HepG2 (cell line): ENCODE measurements around the gene PXT1. TPM values are rescaled to one million over a fixed set of nuclear protein-coding genes. Genes with fewer than 3 reads are reported as not detected.

Experiments
- ATAC-seq: fragments of 200-7000 bp; cut with Tn5 transposase; 3 replicates; pipeline ENCODE4 v1.9.1; 2020; ENCODE audit warnings: mild to moderate bottlenecking, moderate library complexity
- BruUV-seq: library from RNA; stranded (reverse); fragments of 400-500 nt; replicated peaks from 2 replicates; lab custom pipeline; 2021; lab: Mats Ljungman, UMichigan
- CTCF ChIA-PET: fragments of 300-600 bp; formaldehyde crosslinking; extraction: SDS; loops from one replicate; lab custom pipeline; 2021; ENCODE audit warnings: low total read pairs, inconsistent platforms, low intra/inter-chr PET ratio; lab: Yijun Ruan, JAX
- POLR2A ChIA-PET: fragments of 350-600 bp; sonication (Branson Sonifier 250); formaldehyde crosslinking; loops from one replicate; lab custom pipeline; 2020; ENCODE audit warnings: antibody characterized with exemption, inconsistent platforms; lab: Yijun Ruan, JAX
- DNase-seq: peaks from one replicate; pipeline ENCODE4 v3.0.0-alpha.2; 2015; ENCODE audit warnings: low spot score
- FAIRE-seq: peaks from 3 replicates; lab custom pipeline; 2011; peaks lifted over from hg19 to GRCh38; lab: Jason Lieb, UNC
- H2AFZ ChIP-seq: one replicate; pipeline ENCODE4 v1.6.1; 2011; ENCODE audit warnings: low read length, inconsistent platforms
- H3K27ac ChIP-seq: fragments of 300-600 bp; 3 replicates; pipeline ENCODE4 v1.8.0; 2011; ENCODE audit warnings: mixed run types, mild to moderate bottlenecking, mixed read lengths, low read length, inconsistent platforms; ENCODE audit not compliant: insufficient read depth; ENCODE audit errors: extremely low read length
- H3K27me3 ChIP-seq, 2 experiments: fragments of 200-600 bp in 1 of 2; 2 replicates in 1 of 2; 3 replicates in 1 of 2; pipeline versions ENCODE4 v1.6.0 to v1.8.0; 2011; ENCODE audit warnings: low read length in 2 of 2, mild to moderate bottlenecking in 2 of 2, moderate library complexity in 2 of 2, inconsistent platforms in 1 of 2; ENCODE audit not compliant: insufficient read depth in 2 of 2, control insufficient read depth in 1 of 2
- H3K36me3 ChIP-seq, 2 experiments: fragments of 200-600 bp in 1 of 2; replicated peaks in 1 of 2; 2 replicates in 1 of 2; 3 replicates in 1 of 2; pipeline versions ENCODE4 v1.5.1 to v1.8.0; 2011; ENCODE audit warnings: low read length in 2 of 2, inconsistent platforms in 1 of 2; ENCODE audit not compliant: insufficient read depth in 2 of 2, control insufficient read depth in 1 of 2
- H3K4me1 ChIP-seq: 2 replicates; pipeline ENCODE4 v1.5.1; 2012; ENCODE audit warnings: low read length, inconsistent platforms; ENCODE audit not compliant: insufficient read depth
- H3K4me2 ChIP-seq: 2 replicates; pipeline ENCODE4 v1.6.0; 2011; ENCODE audit warnings: low read depth, low read length, inconsistent platforms
- H3K4me3 ChIP-seq, 3 experiments: fragments of 200-600 bp in 1 of 3; sonication (generic), shearing (Covaris generic) in 1 of 3; replicated peaks in 1 of 3; 2 replicates each; pipeline ENCODE4 v1.5.1; 2011 to 2016; ENCODE audit warnings: low read length in 3 of 3, inconsistent platforms in 2 of 3, low read depth in 2 of 3, mild to moderate bottlenecking in 2 of 3, control low read depth in 1 of 3, mixed read lengths in 1 of 3; ENCODE audit not compliant: insufficient read depth in 1 of 3
- H3K79me2 ChIP-seq: one replicate; pipeline ENCODE4 v1.6.1; 2011; ENCODE audit warnings: low read length, inconsistent platforms; ENCODE audit not compliant: insufficient read depth
- H3K9ac ChIP-seq: 2 replicates; pipeline ENCODE4 v1.6.0; 2011; ENCODE audit warnings: mild to moderate bottlenecking, low read depth, low read length, inconsistent platforms; ENCODE audit not compliant: insufficient read depth
- H3K9me3 ChIP-seq: 2 replicates; pipeline ENCODE4 v1.5.1; 2012; ENCODE audit warnings: mild to moderate bottlenecking, low read length
- H4K20me1 ChIP-seq: 2 replicates; pipeline ENCODE4 v1.6.0; 2011; ENCODE audit warnings: inconsistent platforms, mild to moderate bottlenecking, low read length, moderate library complexity; ENCODE audit not compliant: insufficient read depth
- ATF7 ChIP-seq, 2 experiments: fragments of 450-650 bp in 1 of 2; sonication (generic) in 1 of 2; formaldehyde crosslinking in 1 of 2; IDR thresholded peaks; 2 replicates each; pipeline versions ENCODE4 v1.4.0 to v1.6.1; 2016 to 2020; ENCODE audit warnings: antibody characterized with exemption in 1 of 2, mild to moderate bottlenecking in 1 of 2, missing genetic modification reagents in 1 of 2
- GTF3A ChIP-seq: sonication (generic); formaldehyde crosslinking; conservative IDR thresholded peaks from 2 replicates; pipeline ENCODE4 v1.4.0; 2020; ENCODE audit warnings: mild to moderate bottlenecking, missing genetic modification reagents
- HDAC2 ChIP-seq: sonication (generic); formaldehyde crosslinking; IDR thresholded peaks from 2 replicates; pipeline ENCODE4 v1.4.0; 2020; ENCODE audit warnings: missing genetic modification reagents
- HMGXB3 ChIP-seq: sonication (generic); formaldehyde crosslinking; IDR thresholded peaks from 2 replicates; pipeline ENCODE4 v1.4.0; 2020; ENCODE audit warnings: missing genetic modification reagents, borderline replicate concordance
- NFE2L1 ChIP-seq: sonication (generic); formaldehyde crosslinking; IDR thresholded peaks from 2 replicates; pipeline ENCODE4 v1.4.0; 2020; ENCODE audit warnings: missing genetic modification reagents, mild to moderate bottlenecking, borderline replicate concordance
- SATB2 ChIP-seq: sonication (generic); formaldehyde crosslinking; IDR thresholded peaks from 2 replicates; pipeline ENCODE4 v1.5.0; 2020; ENCODE audit warnings: missing genetic modification reagents
- USF2 ChIP-seq, 2 experiments: sonication (generic) in 1 of 2; formaldehyde crosslinking in 1 of 2; IDR thresholded peaks; 2 replicates each; pipeline versions ENCODE4 v1.5.1 to v1.6.1; 2011 to 2020; ENCODE audit warnings: borderline replicate concordance in 1 of 2, low read depth in 1 of 2, low read length in 1 of 2, mild to moderate bottlenecking in 1 of 2, missing genetic modification reagents in 1 of 2, moderate library complexity in 1 of 2
- ZKSCAN8 ChIP-seq: IDR thresholded peaks from 2 replicates; pipeline ENCODE4 v1.6.1; 2016; ENCODE audit warnings: borderline replicate concordance, missing genetic modification reagents, missing compliant biosample characterization
- ZNF460 ChIP-seq: sonication (generic); formaldehyde crosslinking; IDR thresholded peaks from 2 replicates; pipeline ENCODE4 v1.5.1; 2020; ENCODE audit warnings: missing genetic modification reagents, mild to moderate bottlenecking, borderline replicate concordance
- ZNF550 ChIP-seq: sonication (generic); formaldehyde crosslinking; IDR thresholded peaks from 2 replicates; pipeline ENCODE4 v1.4.0; 2020; ENCODE audit warnings: mild to moderate bottlenecking, missing genetic modification reagents, borderline replicate concordance
- WGBS: methylation state at CpG from one replicate; pipeline ENCODE4 v1.1.6; 2017; ENCODE audit warnings: low lambda C conversion rate; 5-methylcytosine and 5-hydroxymethylcytosine counted together
- in situ Hi-C: cut with HindIII; loops from 2 replicates; pipeline ENCODE4 v1.10.0; 2017; ENCODE audit warnings: low pct_unique_long_range_greater_than_20kb; ENCODE audit not compliant: extremely low pct_ligation_motif_present
- intact Hi-C: fragments of 100-400 bp; cut with micrococcal nuclease; formaldehyde crosslinking; loops from one replicate; pipeline ENCODE4 v1.10.0; 2022; ENCODE audit not compliant: unreplicated experiment
- polyA plus RNA-seq, 8 experiments: library from polyadenylated mRNA; depleted of rRNA in 3 of 8; stranded (reverse) in 7 of 8; unstranded in 1 of 8; fragments of >200 nt; fragmentation: Illumina TruSeq in 4 of 8; extraction: Trizol in 4 of 8; gene quantifications; 2 replicates each; pipeline versions ENCODE4 v1.2.1 to v1.2.3, GENCODE V29; 2011 to 2016; ENCODE audit warnings: low read depth in 4 of 8, missing spikeins in 1 of 8, mixed read lengths in 1 of 8; ENCODE audit not compliant: insufficient read depth in 1 of 8
- total RNA-seq, 5 experiments: library from RNA; depleted of rRNA; stranded (reverse); fragments of >200 nt; fragmentation: Illumina TruSeq; extraction: Trizol; gene quantifications; 2 replicates each; pipeline ENCODE4 v1.2.3, GENCODE V29; 2016; ENCODE audit warnings: low read depth in 1 of 5

The PXT1 gene
- total and polyA plus RNA-seq, 2 of the 13 experiments (the other 11 are each of a cell fraction or from before 2014, with no cell fraction given), result 0.04 TPM; not detected in 1

DNA sequence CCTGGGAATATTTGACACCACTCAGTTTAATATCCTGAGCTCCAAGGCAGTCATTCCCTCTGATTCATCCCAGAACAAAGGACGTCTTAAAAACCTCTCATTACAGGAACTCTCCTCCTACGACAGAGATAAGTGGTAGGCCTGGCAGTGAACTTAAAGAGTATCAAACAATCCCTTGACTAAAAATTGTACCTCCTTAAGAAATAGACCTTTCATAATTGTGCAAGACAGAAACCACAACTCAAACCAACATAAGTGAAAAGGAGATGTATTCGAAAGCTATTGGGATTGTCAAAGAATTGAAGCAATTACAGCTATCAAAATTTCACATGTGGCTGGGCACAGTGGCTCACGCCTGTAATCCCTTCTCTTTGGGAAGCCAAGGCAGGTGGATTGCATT is 86.8 kb downstream of the PXT1 start:
- 23% methylated on average over 4 of the region's 4 CpGs for WGBS
- peaks cover 14% of the 10 kb centered on the region for H3K4me1 ChIP-seq
- H2AFZ ChIP-seq, result no peak overlapping the region
- intact Hi-C loops, result loop anchor here (1.0 kb wide), 1 partner anchor 52 kb away; no protein-coding TSS in a partner anchor
- H3K4me3 ChIP-seq, result no peak overlapping the region
- TF ChIP-seq USF2 (IDR thresholded peaks at IDR 0.05; ENCODE audit: low read depth, low read length) (no peak), USF2 (CRISPR knock-in tag; IDR thresholded peaks at IDR 0.05; ENCODE audit: borderline replicate concordance) (no peak), ZNF460 (no peak), SATB2 (no peak)
- ATAC-seq, result no peak
- no peaks in the 10 kb centered on the region for H4K20me1 ChIP-seq
- no TSS peak for BruUV-seq
- no peak overlapping the region for H3K27ac ChIP-seq
- CTCF ChIA-PET, result no interaction called here
- H3K4me2 ChIP-seq, result no peak overlapping the region
- POLR2A ChIA-PET, result interaction anchor here (1.0 kb wide), 1 partner anchor 15 kb away, joined by 3 read pairs; no protein-coding TSS in a partner anchor
- H3K9ac ChIP-seq, result no peak overlapping the region
- in situ Hi-C loops, result no loop called here
- no peaks in the 10 kb centered on the region for H3K79me2 ChIP-seq
- no peaks in the 10 kb centered on the region for H3K27me3 ChIP-seq
- no peak for FAIRE-seq
- H3K36me3 ChIP-seq, result no peaks in the 10 kb centered on the region
- no peak for DNase-seq
- H3K9me3 ChIP-seq, result no peaks in the 10 kb centered on the region

DNA sequence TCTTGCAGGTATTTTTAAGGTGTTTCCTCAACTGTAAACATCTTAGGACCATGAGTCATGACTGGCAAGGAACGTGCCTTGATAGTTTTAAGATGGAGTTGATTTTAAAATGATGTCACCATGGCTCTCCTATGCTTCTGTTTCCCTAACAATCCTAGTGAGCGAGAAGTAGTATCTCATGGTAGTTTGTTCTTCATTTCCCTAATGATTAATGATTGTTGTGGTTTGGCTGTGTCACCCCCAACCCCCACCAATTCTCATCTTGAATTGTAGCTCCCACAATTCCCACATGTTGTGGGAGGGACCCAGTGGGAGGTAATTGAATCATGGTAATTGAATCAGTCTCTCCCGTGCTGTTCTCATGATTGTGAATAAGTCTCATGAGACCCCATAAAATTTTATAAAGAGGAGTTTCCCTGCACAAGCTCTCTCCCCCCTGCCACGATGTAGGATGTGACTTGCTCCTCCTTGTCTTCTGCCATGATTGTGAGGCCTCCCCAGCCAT is 89.2 kb downstream of the PXT1 start:
- Histone ChIP-seq H3K4me2 (no peak overlapping the region), H3K36me3 (no peaks in the 10 kb centered on the region), H3K4me1 (peaks cover 7% of the 10 kb centered on the region), H3K79me2 (no peaks in the 10 kb centered on the region), H4K20me1 (no peaks in the 10 kb centered on the region), H3K27me3 (peaks cover 0 to 9% of the 10 kb centered on the region in 2 experiments; a peak in 2 of 5 replicates), H3K9ac (no peak overlapping the region), H3K27ac (no peak overlapping the region), H2AFZ (no peak overlapping the region), H3K4me3 (no peak overlapping the region), H3K9me3 (no peaks in the 10 kb centered on the region)
- DNase-seq, result no peak
- FAIRE-seq, result no peak
- CTCF ChIA-PET, result interaction anchor here (1.3 kb wide), 1 partner anchor 51 kb away, joined by 3 read pairs; no protein-coding TSS in a partner anchor
- no TSS peak for BruUV-seq
- POLR2A ChIA-PET, result no interaction called here
- in situ Hi-C loops, result no loop called here
- ATAC-seq, result no peak
- 19% methylated on average over 4 of the region's 4 CpGs for WGBS
- no peak for TF ChIP-seq HDAC2 (CRISPR knock-in tag)
- TF ChIP-seq ZKSCAN8, result no peak
- TF ChIP-seq NFE2L1 (CRISPR knock-in tag), result no peak
- TF ChIP-seq ZNF550 (CRISPR knock-in tag), result no peak
- no peak for TF ChIP-seq HMGXB3 (CRISPR knock-in tag)
- TF ChIP-seq GTF3A (CRISPR knock-in tag), result no peak
- TF ChIP-seq ATF7 (IDR thresholded peaks at IDR 0.05), result peak; percentile 31; the same call in 1 of the 2 replicates
- no peak for TF ChIP-seq ATF7 (CRISPR knock-in tag; IDR thresholded peaks at IDR 0.05)
- intact Hi-C loops, result no loop called here
